Memory B cell (primary cell): ENCODE measurements around the gene RAB20.

Source experiments
- ATAC-seq: fragments of 150-1000 bp; cut with Tn5 transposase; 2 replicates; pipeline ENCODE4 v1.10.0; 2021; ENCODE audit warnings: low read depth, mild to moderate bottlenecking, moderate library complexity
- DNase-seq, 2 donors: peaks; one replicate each; pipeline ENCODE4 v3.0.0; 2022; ENCODE audit warnings: low spot score in 2 of 2
- H3K27ac Mint-ChIP-seq: one replicate; pipeline ENCODE4 v1.8.0; 2022; ENCODE audit warnings: mild to moderate bottlenecking, moderate library complexity, mixed read lengths
- H3K27me3 Mint-ChIP-seq: one replicate; pipeline ENCODE4 v1.8.0; 2022; ENCODE audit warnings: mixed read lengths
- H3K36me3 Mint-ChIP-seq: one replicate; pipeline ENCODE4 v1.8.0; 2022; ENCODE audit warnings: mild to moderate bottlenecking, mixed read lengths
- H3K4me1 Mint-ChIP-seq: one replicate; pipeline ENCODE4 v1.8.0; 2022; ENCODE audit warnings: mixed read lengths
- H3K4me3 Mint-ChIP-seq: one replicate; pipeline ENCODE4 v1.8.0; 2022; ENCODE audit warnings: mild to moderate bottlenecking, moderate library complexity, mixed read lengths
- H3K9me3 Mint-ChIP-seq: one replicate; pipeline ENCODE4 v1.8.0; 2022; ENCODE audit warnings: mixed read lengths

RAB20 gene

GRCh38 chr13:110566171-110566570 is 4.6 kb upstream of the RAB20 start:
- Mint-ChIP-seq H3K27ac (no peak overlapping the region), H3K36me3 (no peaks in the 10 kb centered on the region), H3K9me3 (no peaks in the 10 kb centered on the region), H3K4me1 (peaks cover 3% of the 10 kb centered on the region), H3K4me3 (no peak overlapping the region), H3K27me3 (peaks cover 11% of the 10 kb centered on the region)
- no peak for DNase-seq
- no peak for ATAC-seq

GRCh38 chr13:110565296-110565695 is 3.8 kb upstream of the RAB20 start:
- Mint-ChIP-seq H3K9me3 (no peaks in the 10 kb centered on the region), H3K4me1 (peaks cover 8% of the 10 kb centered on the region), H3K27me3 (peaks cover 11% of the 10 kb centered on the region), H3K4me3 (no peak overlapping the region), H3K27ac (no peak overlapping the region), H3K36me3 (no peaks in the 10 kb centered on the region)
- DNase-seq = no peak
- ATAC-seq = no peak

- DNase-seq (no peak), ATAC-seq (no peak)
- Mint-ChIP-seq H3K4me3 (no peak overlapping the region), H3K9me3 (no peaks in the 10 kb centered on the region), H3K36me3 (no peaks in the 10 kb centered on the region), H3K27me3 (peaks cover 9% of the 10 kb centered on the region), H3K27ac (no peak overlapping the region), H3K4me1 (peaks cover 8% of the 10 kb centered on the region)
Measured at GRCh38 chr13:110564472-110564985, 3.0 kb upstream of the RAB20 start.

- Mint-ChIP-seq H3K9me3 (no peaks in the 10 kb centered on the region), H3K27ac (no peak overlapping the region), H3K4me3 (no peak overlapping the region), H3K4me1 (peaks cover 8% of the 10 kb centered on the region), H3K36me3 (no peaks in the 10 kb centered on the region), H3K27me3 (peaks cover 9% of the 10 kb centered on the region)
- ATAC-seq (no peak), DNase-seq (no peak)
Measured at GRCh38 chr13:110563463-110563774, 1.9 kb upstream of the RAB20 start.

- peaks cover 9% of the 10 kb centered on the region for H3K27me3 Mint-ChIP-seq
- H3K27ac Mint-ChIP-seq = no peak overlapping the region
- peak overlapping the region; percentile 98 for H3K4me3 Mint-ChIP-seq
- H3K9me3 Mint-ChIP-seq = no peaks in the 10 kb centered on the region
- ATAC-seq (no peak), DNase-seq (no peak)
- no peaks in the 10 kb centered on the region for H3K36me3 Mint-ChIP-seq
- H3K4me1 Mint-ChIP-seq = peaks cover 8% of the 10 kb centered on the region
Measured at GRCh38 chr13:110562696-110563462, 1.4 kb upstream of the RAB20 start.

- no peak for ATAC-seq
- H3K4me3 Mint-ChIP-seq = peak overlapping the region; percentile 98
- DNase-seq = no peak
- peaks cover under 1% of the 10 kb centered on the region for H3K36me3 Mint-ChIP-seq
- H3K27me3 Mint-ChIP-seq = peaks cover 4% of the 10 kb centered on the region
- H3K27ac Mint-ChIP-seq = peak overlapping the region; percentile 88
- peaks cover under 1% of the 10 kb centered on the region for H3K9me3 Mint-ChIP-seq
- peaks cover 9% of the 10 kb centered on the region for H3K4me1 Mint-ChIP-seq
Measured at GRCh38 chr13:110562036-110562597, 595 bp upstream of the RAB20 start.

GRCh38 chr13:110560601-110561343 is 750 bp downstream of the RAB20 start:
- peaks cover 17% of the 10 kb centered on the region for H3K4me1 Mint-ChIP-seq
- ATAC-seq = no peak

GRCh38 chr13:110559986-110560385 is 1.5 kb downstream of the RAB20 start:
- peaks cover 5% of the 10 kb centered on the region for H3K9me3 Mint-ChIP-seq
- H3K4me1 Mint-ChIP-seq = peaks cover 23% of the 10 kb centered on the region
- ATAC-seq (no peak), DNase-seq (no peak)
- peak overlapping the region; percentile 87 for H3K27ac Mint-ChIP-seq
- H3K4me3 Mint-ChIP-seq = peak overlapping the region; percentile 27
- H3K27me3 Mint-ChIP-seq = peaks cover 3% of the 10 kb centered on the region
- peaks cover 5% of the 10 kb centered on the region for H3K36me3 Mint-ChIP-seq

More at GRCh38 chr13:110560601-110561343, 750 bp downstream of the RAB20 start:
- H3K4me3 Mint-ChIP-seq = peak overlapping the region; percentile 98
- peak in 1 of 2 donors; percentile 34 for DNase-seq
- peaks cover 5% of the 10 kb centered on the region for H3K36me3 Mint-ChIP-seq
- peaks cover 5% of the 10 kb centered on the region for H3K9me3 Mint-ChIP-seq
- H3K27ac Mint-ChIP-seq = peak overlapping the region; percentile 87
- peaks cover 3% of the 10 kb centered on the region for H3K27me3 Mint-ChIP-seq

GRCh38 chr13:110559429-110559943 is 2.0 kb downstream of the RAB20 start:
- peak overlapping the region; percentile 87 for H3K27ac Mint-ChIP-seq
- H3K36me3 Mint-ChIP-seq = peaks cover 5% of the 10 kb centered on the region
- peaks cover 3% of the 10 kb centered on the region for H3K27me3 Mint-ChIP-seq
- peaks cover 5% of the 10 kb centered on the region for H3K9me3 Mint-ChIP-seq
- peak overlapping the region; percentile 27 for H3K4me3 Mint-ChIP-seq
- ATAC-seq (no peak), DNase-seq (no peak)
- peaks cover 23% of the 10 kb centered on the region for H3K4me1 Mint-ChIP-seq

- H3K4me1 Mint-ChIP-seq = peaks cover 23% of the 10 kb centered on the region
- H3K36me3 Mint-ChIP-seq = peaks cover 5% of the 10 kb centered on the region
- H3K4me3 Mint-ChIP-seq = no peak overlapping the region
- H3K9me3 Mint-ChIP-seq = peaks cover 5% of the 10 kb centered on the region
- H3K27me3 Mint-ChIP-seq = no peaks in the 10 kb centered on the region
- no peak for ATAC-seq
- DNase-seq = no peak
- H3K27ac Mint-ChIP-seq = no peak overlapping the region
Measured at GRCh38 chr13:110557610-110558305, 3.8 kb downstream of the RAB20 start.

- ATAC-seq (no peak), DNase-seq (no peak)
- H3K9me3 Mint-ChIP-seq = peaks cover 5% of the 10 kb centered on the region
- no peaks in the 10 kb centered on the region for H3K27me3 Mint-ChIP-seq
- H3K36me3 Mint-ChIP-seq = peaks cover 5% of the 10 kb centered on the region
- peak overlapping the region; percentile 1 for H3K27ac Mint-ChIP-seq
- H3K4me3 Mint-ChIP-seq = no peak overlapping the region
- H3K4me1 Mint-ChIP-seq = peaks cover 22% of the 10 kb centered on the region
Measured at GRCh38 chr13:110557082-110557481, 4.4 kb downstream of the RAB20 start.

- Mint-ChIP-seq H3K4me1 (peaks cover 20% of the 10 kb centered on the region), H3K27me3 (no peaks in the 10 kb centered on the region), H3K4me3 (no peak overlapping the region), H3K36me3 (peaks cover 6% of the 10 kb centered on the region), H3K9me3 (peaks cover 5% of the 10 kb centered on the region), H3K27ac (peak overlapping the region; percentile 52)
- DNase-seq (no peak), ATAC-seq (no peak)
Measured at GRCh38 chr13:110556224-110556606, 5.3 kb downstream of the RAB20 start.

- Mint-ChIP-seq H3K9me3 (peaks cover 5% of the 10 kb centered on the region), H3K36me3 (peaks cover 7% of the 10 kb centered on the region), H3K27me3 (no peaks in the 10 kb centered on the region), H3K27ac (peak overlapping the region; percentile 52), H3K4me1 (peaks cover 18% of the 10 kb centered on the region), H3K4me3 (no peak overlapping the region)
- ATAC-seq (peak; percentile 81), DNase-seq (no peak)
Measured at GRCh38 chr13:110555601-110556223, 5.8 kb downstream of the RAB20 start.
